Fibroblast of lung (primary cell): ENCODE data around the gene INSYN1. TPM values are rescaled to one million over a fixed set of nuclear protein-coding genes. Genes with fewer than 3 reads are reported as not detected.

Experiments used
- DNase-seq, 2 donors: peaks; one replicate each; pipeline versions ENCODE4 v3.0.0 to v3.0.0-alpha.2; 2010; ENCODE audit warnings: low read depth in 2 of 2
- H2AFZ ChIP-seq: 2 replicates; pipeline ENCODE4 v1.5.1; 2012; ENCODE audit warnings: low read length, control low read depth, inconsistent platforms
- H3K27ac ChIP-seq: 2 replicates; pipeline ENCODE4 v1.5.1; 2011; ENCODE audit warnings: low read length, control low read depth; ENCODE audit not compliant: insufficient read depth
- H3K27me3 ChIP-seq: 2 replicates; pipeline ENCODE4 v1.5.1; 2011; ENCODE audit warnings: mild to moderate bottlenecking, low read length; ENCODE audit not compliant: control insufficient read depth, insufficient read depth
- H3K36me3 ChIP-seq: 2 replicates; pipeline ENCODE4 v1.5.1; 2011; ENCODE audit warnings: low read length; ENCODE audit not compliant: control insufficient read depth, insufficient read depth
- H3K4me1 ChIP-seq: 2 replicates; pipeline ENCODE4 v1.5.1; 2011; ENCODE audit warnings: low read length; ENCODE audit not compliant: control insufficient read depth, insufficient read depth; ENCODE audit errors: extremely low read depth
- H3K4me2 ChIP-seq: 2 replicates; pipeline ENCODE4 v1.5.1; 2011; ENCODE audit warnings: low read length, control low read depth; ENCODE audit not compliant: insufficient read depth; ENCODE audit errors: extremely low read depth
- H3K4me3 ChIP-seq, 4 experiments: fragments of 200-600 bp in 1 of 4; sonication (generic) in 1 of 4; replicated peaks in 1 of 4; 2 replicates each; pipeline ENCODE4 v1.5.1; 2011 to 2016; ENCODE audit warnings: low read length in 4 of 4, low read depth in 3 of 4, mild to moderate bottlenecking in 3 of 4, control low read depth in 2 of 4, inconsistent platforms in 1 of 4, mixed read lengths in 1 of 4; ENCODE audit not compliant: insufficient read depth in 1 of 4; ENCODE audit errors: control extremely low read depth in 1 of 4
- H3K79me2 ChIP-seq: 2 replicates; pipeline ENCODE4 v1.5.1; 2012; ENCODE audit warnings: mild to moderate bottlenecking, low read length, inconsistent platforms; ENCODE audit not compliant: control insufficient read depth, insufficient read depth
- H3K9ac ChIP-seq: 2 replicates; pipeline ENCODE4 v1.5.1; 2011; ENCODE audit warnings: mild to moderate bottlenecking, low read length, control low read depth; ENCODE audit not compliant: insufficient read depth
- H3K9me3 ChIP-seq: 2 replicates; pipeline ENCODE4 v1.5.1; 2012; ENCODE audit warnings: low read depth, low read length; ENCODE audit not compliant: control insufficient read depth, insufficient read depth
- H4K20me1 ChIP-seq: 2 replicates; pipeline ENCODE4 v1.5.1; 2011; ENCODE audit warnings: low read length; ENCODE audit not compliant: control insufficient read depth, insufficient read depth; ENCODE audit errors: extremely low read depth
- CTCF ChIP-seq, 2 donors: IDR thresholded peaks in 1 of 2; conservative IDR thresholded peaks in 1 of 2; 1 replicate in 1 of 2; 2 replicates in 1 of 2; pipeline ENCODE4 v1.5.1; 2011 to 2012; ENCODE audit warnings: low read length in 2 of 2, control low read depth in 1 of 2, inconsistent platforms in 1 of 2, low read depth in 1 of 2, mild to moderate bottlenecking in 1 of 2
- EZH2 ChIP-seq: IDR thresholded peaks from 2 replicates; pipeline ENCODE4 v1.5.1; 2012; ENCODE audit warnings: low read length, control low read depth, mild to moderate bottlenecking; ENCODE audit errors: missing control alignments
- polyA plus RNA-seq, 2 donors: library from polyadenylated mRNA; depleted of rRNA in 1 of 2; stranded (reverse) in 1 of 2; unstranded in 1 of 2; fragments of >200 nt; gene quantifications; 2 replicates each; pipeline ENCODE4 v1.2.1, GENCODE V29; 2011 to 2012; ENCODE audit warnings: missing spikeins in 1 of 2
- total RNA-seq: library from RNA; depleted of rRNA; stranded (reverse); fragments of >200 nt; gene quantifications from 2 replicates; pipeline ENCODE4 v1.2.1, GENCODE V29; 2014

The INSYN1 gene
- total and polyA plus RNA-seq, 2 donors (not counting 1 experiment from before 2014, with no cell fraction given): 0.51 to 1.2 TPM

GRCh38 chr15:73792415-73792814, 39.3 kb upstream of the INSYN1 start:
- no peaks in the 10 kb centered on the region for H3K9me3 ChIP-seq
- no peak for TF ChIP-seq CTCF (conservative IDR thresholded peaks at IDR 0.05 in 1 of 2, IDR thresholded peaks at IDR 0.05 in 1 of 2; ENCODE audit: low read depth in 1 of 2, low read length in 2 of 2)
- TF ChIP-seq EZH2: no peak
- no peak overlapping the region for H3K9ac ChIP-seq
- H3K27me3 ChIP-seq: peaks cover 11% of the 10 kb centered on the region
- H2AFZ ChIP-seq: no peak overlapping the region
- DNase-seq: no peak
- H4K20me1 ChIP-seq: no peaks in the 10 kb centered on the region
- H3K36me3 ChIP-seq: no peaks in the 10 kb centered on the region
- H3K4me2 ChIP-seq: no peak overlapping the region
- H3K4me1 ChIP-seq: no peaks in the 10 kb centered on the region
- H3K4me3 ChIP-seq: no peak overlapping the region
- no peak overlapping the region for H3K27ac ChIP-seq
- no peaks in the 10 kb centered on the region for H3K79me2 ChIP-seq

GRCh38 chr15:73789521-73790240, 36.5 kb upstream of the INSYN1 start:
- H4K20me1 ChIP-seq: no peaks in the 10 kb centered on the region
- H3K9ac ChIP-seq: no peak overlapping the region
- no peaks in the 10 kb centered on the region for H3K79me2 ChIP-seq
- TF ChIP-seq EZH2: no peak
- no peak for TF ChIP-seq CTCF (conservative IDR thresholded peaks at IDR 0.05 in 1 of 2, IDR thresholded peaks at IDR 0.05 in 1 of 2; ENCODE audit: low read depth in 1 of 2, low read length in 2 of 2)
- no peak overlapping the region for H3K27ac ChIP-seq
- H3K4me1 ChIP-seq: no peaks in the 10 kb centered on the region
- no peak overlapping the region for H2AFZ ChIP-seq
- no peak for DNase-seq
- H3K36me3 ChIP-seq: no peaks in the 10 kb centered on the region
- H3K4me3 ChIP-seq: no peak overlapping the region
- peaks cover 11% of the 10 kb centered on the region for H3K27me3 ChIP-seq
- no peak overlapping the region for H3K4me2 ChIP-seq
- no peaks in the 10 kb centered on the region for H3K9me3 ChIP-seq

- Histone ChIP-seq H3K36me3 (no peaks in the 10 kb centered on the region), H4K20me1 (no peaks in the 10 kb centered on the region), H3K27me3 (peaks cover 11% of the 10 kb centered on the region), H2AFZ (no peak overlapping the region), H3K79me2 (no peaks in the 10 kb centered on the region), H3K27ac (no peak overlapping the region), H3K4me3 (no peak overlapping the region), H3K4me2 (no peak overlapping the region), H3K4me1 (no peaks in the 10 kb centered on the region), H3K9ac (no peak overlapping the region), H3K9me3 (no peaks in the 10 kb centered on the region)
- TF ChIP-seq CTCF (conservative IDR thresholded peaks at IDR 0.05 in 1 of 2, IDR thresholded peaks at IDR 0.05 in 1 of 2; ENCODE audit: low read depth in 1 of 2, low read length in 2 of 2) (no peak), EZH2 (no peak)
- no peak for DNase-seq
These were observed 34.5 kb upstream of the INSYN1 start for GRCh38 chr15:73787621-73788020.
